Activated T-helper 1 cell treated with Interleukin-2 at 50 U/mL for 16 hours (primary cell): ENCODE data around the gene CCDC60.

Experiments used
- DNase-seq: peaks from one replicate; pipeline ENCODE4 v3.0.0-alpha.2; 2020; ENCODE audit warnings: low read depth

CCDC60 gene, protein sequence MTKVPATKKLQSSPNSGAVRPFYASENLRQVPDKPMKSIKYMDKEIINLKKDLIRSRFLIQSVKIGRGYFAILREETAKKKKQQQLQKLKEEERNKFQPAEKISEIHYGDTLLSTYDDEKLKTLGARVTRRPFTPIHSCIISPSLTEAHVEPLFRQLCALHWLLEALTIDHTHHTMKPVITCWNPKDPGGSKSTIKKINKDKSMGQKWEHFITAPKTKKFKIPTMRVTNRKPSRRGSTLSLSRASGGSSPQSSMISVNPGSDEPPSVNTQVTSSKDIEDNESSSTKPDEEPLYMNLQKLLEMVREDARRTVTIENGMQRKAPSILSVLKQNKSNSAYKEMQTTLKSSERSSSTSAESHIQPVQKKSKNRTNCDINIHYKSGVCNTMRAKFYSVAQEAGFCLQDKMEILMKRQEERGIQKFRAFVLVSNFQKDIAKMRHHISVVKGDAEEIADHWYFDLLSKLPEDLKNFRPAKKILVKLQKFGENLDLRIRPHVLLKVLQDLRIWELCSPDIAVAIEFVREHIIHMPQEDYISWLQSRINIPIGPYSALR

DNA sequence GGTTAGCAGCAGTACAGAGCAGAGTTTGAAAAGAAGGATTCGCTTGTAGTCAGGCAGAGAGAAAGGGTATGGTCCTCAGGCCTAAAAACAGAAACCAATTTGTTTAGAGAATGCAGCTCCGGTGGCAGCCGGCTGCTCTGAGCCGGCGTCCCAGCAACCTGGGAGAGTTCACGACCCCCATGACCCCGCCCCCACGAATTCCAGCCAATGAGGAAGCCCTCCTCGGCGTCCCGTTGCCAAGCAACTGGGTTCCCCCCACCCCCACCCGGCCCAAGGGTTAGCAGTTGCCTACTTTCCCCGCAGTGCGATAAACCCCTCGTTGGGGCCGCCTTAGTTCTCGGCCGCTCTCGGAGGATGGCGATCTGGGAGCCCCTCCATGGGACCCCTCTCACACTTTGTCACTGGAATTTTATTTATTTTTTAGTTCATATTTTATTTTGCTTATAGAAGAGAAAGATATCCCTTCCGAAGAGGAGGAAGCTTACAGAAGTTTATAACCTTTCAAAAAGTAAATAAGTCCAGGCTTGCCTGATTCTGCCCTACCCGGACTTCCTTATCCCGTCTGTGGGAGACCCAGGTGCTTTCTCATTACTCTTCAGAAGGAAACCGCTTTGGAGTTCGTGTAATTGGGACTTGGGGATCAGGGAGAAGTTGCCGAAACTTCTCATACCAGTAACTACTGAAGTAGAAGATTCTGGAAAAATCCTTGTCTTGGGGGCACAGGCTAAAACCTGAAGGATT is at the start of gene CCDC60:
Gene CCDC60 (plus strand): TSS at position 300 of the 741 bp plus-strand sequence. CDS start 448 bp downstream, outside the sequence.
- no peak for DNase-seq

DNA sequence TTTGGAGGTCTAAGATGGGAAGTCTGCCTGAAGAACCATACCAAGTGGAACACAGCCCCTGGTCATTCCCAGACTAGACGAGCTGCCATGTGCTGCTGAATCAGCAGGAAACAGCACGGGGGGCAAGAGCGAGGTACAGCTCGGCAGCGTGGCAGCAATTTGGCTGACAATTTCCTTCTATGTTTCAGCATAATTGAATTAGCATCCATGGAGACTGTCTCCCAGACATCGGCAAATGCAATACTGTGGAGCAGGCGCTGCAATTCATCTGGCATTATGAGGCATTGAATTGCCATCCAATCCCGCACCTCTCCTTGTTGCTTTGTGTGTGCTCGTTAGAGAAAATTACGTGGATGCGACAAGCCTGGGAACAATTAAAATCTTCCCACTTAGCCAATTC is 46.0 kb upstream of the CCDC60 start:
- no peak for DNase-seq

DNA sequence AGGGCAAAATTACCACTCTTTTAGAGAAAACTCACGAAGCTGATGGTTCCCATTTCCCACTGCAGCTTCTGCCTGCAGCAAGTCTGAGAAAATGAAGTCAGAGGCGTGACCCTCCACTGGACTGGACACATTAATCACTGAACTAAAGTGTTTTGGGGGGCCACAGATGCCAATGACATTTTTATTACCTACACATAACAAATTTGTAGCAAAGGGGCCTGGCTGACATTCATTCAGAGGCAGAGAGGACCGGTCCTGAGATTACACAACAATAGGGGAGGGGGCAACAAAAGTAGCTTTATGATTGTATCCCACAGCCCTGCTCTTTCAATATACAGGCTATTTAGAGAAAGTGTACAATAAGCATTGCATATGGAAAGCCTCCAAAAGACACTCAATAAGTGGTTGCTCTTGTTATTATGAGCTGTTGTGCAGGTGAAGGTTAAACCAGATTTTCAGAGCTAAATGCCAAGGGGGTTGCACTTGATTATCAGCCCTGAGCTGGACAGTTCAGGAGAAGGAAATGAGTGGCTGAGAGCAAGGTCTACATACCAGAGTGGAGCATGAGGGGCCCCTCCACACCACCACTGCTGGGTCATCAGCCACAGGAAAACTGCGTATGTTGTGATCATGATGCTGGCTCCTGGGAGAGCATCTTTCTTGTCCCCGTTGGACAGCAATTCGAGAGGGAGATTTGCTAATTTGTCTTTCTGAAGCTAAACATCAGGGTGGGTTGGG is 41.5 kb upstream of the CCDC60 start:
- no peak for DNase-seq

DNA sequence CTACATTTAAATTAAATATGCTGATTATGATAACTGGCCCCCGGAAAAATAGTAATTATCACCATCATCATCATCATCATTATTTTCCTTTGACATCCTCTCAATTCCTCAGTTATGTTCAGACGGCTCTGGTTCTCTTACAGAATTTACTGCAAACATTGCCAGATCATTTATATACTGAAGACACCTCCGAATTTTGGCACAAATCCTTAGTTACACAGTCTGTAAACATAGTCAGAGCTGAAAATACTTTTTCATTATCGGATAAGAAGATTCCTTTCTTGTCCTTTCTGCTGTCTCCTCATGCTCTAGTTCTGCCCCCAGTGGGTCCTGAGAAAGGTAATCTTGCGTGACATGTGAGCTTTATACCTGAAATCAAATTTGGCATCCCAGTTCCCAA is 40.3 kb upstream of the CCDC60 start:
- DNase-seq, result no peak

DNA sequence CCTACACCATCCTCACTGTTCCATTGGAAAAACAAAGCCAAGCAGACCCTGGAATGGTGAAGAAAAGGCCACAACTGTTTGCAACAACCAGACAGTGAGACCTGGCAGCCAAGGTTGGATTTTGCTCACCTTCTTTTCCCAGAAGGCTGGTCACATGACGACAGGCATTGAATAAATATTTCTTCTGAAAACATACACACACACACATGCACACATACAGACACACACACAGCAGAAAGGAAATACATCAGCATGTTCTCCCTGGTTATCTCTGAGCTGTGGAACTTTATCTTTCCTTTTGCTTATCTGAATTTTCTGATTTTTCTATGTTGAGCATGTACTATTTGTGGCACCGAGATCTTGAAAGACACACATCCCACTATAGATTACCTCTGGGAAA is 38.0 kb upstream of the CCDC60 start:
- DNase-seq, result no peak

DNA sequence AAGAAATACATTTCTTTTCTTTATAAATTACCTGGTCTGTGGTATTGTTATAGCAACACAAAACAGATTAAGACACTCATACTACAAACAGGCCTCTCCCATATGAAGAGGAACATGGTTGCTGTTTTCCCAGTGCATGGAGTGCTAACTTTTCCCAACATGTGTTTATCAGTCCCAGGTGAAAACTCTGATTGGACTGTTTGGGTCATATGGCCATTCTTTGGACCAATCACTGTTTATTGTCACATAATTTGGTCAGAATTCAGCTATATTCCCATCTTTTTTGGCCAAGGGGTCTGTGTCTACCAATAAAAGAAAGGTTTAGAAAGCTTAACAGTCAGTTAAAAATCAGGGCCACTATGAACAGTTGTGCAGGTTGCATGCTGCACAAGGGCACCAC is 35.4 kb upstream of the CCDC60 start:
- DNase-seq, result no peak

DNA sequence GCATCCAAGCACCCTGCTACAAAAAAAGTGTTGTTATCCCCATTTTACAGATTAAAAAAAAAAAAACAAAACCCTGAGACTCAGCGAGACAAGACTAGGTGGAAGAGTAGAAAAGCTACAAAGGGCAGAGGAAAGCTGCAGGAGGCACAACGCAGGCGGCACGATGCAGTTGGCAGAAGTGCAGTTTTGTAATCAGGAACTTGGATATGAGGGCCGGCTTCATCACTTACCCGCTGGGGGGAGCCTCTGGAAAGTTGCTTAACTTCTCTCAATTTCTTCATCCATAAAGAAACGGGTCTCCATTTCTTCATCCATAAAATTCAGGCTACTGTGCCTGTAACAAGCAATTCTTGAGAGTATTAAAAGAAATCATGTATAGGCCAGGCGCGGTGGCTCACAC is 33.1 kb upstream of the CCDC60 start:
- no peak for DNase-seq

DNA sequence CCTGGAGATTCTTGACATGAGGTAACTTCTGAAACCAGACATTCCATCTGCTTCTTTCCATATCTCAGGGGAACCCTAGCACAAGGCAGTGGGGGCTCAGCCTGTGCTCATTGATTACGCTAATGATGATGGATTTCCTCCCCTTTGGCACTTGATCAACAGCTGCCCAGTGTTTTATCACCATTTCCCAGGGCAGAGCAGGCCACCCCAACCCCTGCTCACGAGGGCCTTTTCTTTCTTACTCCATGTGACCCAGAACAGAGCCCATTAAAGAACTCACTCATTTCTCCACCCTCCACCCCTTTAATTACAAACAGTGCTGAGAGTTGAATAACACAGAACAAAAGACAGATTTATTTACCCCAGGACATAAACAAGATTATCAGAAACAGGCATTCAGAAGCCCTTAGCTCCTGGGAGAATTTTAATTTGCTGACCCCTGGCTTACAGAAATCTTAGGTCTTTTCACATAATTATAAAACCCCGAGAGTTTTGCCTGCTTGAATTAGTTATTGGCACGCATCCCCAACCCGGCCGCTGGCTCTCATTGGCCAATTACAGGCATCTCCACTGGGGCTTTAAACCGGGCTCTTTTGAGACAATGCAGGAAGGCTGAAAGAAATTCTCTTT is 32.0 kb upstream of the CCDC60 start:
- DNase-seq, result no peak

DNA sequence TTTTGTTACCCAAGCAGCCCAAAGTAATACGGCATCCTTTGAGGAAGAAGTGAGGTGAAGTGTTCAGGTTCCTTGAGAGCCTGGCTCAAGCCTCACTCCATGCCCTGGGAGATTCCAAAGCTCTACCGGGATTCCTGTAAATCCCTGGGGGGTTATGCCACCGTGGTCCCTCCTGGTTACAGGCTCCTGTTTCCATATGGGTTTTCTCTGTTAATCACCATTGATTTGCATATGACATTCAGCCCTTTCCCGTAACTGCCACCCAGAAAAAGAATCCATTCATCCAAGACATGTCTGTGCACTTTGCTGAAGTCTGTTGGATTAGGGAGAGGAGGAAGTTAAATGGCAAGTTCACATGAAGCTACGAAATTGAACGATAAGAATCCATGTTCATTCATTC is 27.9 kb upstream of the CCDC60 start:
- no peak for DNase-seq

DNA sequence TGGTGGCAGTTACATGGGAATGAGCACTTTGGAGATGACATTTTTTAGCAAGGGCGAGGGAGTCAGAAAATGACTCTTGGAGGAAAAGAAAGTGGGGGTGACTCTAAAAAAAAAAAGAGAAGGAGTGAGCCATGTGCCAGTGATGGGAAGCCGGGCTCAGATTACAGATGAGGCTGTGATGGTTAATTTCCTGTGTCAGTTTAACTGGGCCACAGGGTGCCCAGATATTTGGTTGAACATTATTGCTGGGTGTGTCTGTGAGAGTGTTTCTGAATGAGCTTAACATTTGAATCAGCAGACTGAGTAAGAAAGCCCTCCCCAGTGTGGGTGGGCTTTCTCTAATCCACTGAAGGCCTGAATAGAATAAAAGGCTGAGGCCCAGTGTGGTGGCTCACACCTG is 26.8 kb upstream of the CCDC60 start:
- DNase-seq, result no peak

DNA sequence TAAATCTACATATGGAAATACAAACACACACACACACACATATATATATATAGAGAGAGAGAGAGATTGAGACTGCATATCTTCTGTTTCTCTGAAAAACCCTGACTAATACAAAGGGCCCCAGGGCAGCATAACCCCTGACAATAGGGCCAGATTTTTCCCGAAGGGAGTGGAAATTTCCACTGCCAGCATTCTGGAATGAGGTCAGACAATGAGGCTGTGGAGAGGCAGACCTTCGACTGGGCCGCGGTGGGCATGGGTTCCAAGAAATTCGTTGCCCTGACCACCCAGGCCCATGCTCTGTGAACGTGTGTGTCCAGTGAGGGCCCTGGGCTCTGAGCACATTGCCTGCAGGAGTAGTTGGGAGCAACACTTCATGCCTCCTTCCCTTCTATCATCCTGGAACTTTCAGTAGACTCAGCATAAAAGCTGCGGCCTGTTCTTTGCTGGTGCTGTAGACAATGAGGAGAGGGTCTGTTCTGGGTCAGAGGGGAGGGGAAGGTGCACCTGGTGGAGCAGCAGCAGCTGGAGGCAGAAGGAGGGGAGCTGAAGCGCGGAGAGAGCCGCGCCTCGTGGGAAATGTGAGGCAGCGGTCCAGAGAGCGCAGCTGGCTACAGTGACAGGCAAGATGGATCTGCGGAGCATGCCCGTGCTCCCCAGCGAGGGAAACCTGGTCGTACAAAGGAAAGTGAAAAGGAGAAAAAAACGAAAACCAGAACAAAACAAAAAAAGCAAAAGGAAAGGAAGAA is 25.6 kb upstream of the CCDC60 start:
- DNase-seq, result no peak

DNA sequence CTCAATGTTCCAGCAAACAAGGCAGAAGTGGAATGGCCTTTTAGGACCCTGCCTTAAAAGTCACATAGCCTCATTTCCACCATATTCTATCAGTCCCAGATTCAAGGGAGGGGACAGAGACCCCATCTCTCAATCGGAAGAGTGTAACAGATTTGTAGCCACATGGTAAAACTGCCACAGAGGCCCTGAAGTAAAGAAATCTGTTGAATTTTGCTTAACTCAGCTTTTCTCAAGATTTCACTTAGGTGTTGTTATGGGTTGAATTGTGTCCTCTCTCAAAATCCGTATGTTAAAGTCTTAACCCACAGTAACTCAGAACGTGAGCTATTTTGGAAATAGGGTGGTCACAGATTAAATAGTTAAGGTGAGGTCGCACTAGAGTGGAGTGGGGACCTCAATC is 22.7 kb upstream of the CCDC60 start:
- no peak for DNase-seq

DNA sequence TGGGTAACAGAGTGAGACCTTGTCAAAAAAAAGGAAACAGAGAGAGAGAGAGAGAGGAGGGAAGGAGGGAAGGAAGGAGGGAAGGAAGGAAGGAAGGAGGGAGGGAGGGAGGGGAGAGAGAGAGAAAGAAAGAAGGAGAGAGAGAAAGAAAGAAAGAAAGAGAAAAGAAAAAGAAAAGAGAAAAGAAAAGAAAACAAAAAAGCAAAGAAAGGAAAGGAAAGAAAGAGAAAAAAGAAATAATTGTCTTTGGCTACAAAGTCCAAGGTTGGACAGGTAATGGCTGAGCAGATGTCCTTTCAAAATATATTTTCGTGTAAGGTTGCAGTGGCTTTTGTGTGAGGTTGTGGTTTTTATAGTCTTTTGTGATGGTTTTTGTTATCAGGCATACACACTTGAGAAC is 21.6 kb upstream of the CCDC60 start:
- DNase-seq, result no peak

DNA sequence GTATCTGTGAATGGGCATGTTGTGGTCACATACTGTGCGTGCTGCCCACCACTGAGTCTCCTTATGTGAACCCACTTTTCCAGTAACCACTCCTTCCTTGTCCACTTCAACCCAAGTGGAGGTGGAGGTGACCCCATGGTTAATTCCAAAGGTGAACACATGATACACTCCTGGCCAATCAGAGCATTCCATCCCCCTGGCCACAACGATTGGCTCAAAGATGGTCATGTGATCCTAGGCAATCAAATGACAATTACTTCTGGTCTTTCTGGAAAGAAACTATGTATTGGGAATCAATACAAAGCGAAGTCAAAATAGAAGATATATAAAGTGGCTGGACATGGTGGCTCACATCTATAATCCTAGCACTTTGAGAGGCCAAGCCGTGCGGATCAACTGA is 20.2 kb upstream of the CCDC60 start:
- no peak for DNase-seq

DNA sequence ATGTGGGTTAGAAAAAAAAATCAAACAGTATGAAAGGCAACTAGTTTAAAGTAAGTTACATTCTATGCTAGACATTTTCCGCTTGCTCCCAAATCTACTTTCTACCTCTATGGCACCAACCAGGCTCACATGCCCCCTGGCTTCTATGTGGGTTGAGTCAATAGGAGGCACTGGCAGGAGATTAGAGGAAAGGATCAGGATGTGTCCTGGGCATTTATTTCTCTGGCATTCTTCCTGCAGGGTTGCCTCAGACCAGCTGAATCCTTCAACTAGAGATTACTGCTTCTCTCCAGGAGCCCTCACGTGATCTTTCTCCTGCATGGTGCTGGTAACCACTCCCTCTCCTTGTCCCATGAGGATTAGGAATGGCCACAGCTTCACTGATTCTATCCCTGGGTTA is 14.9 kb upstream of the CCDC60 start:
- DNase-seq, result no peak

DNA sequence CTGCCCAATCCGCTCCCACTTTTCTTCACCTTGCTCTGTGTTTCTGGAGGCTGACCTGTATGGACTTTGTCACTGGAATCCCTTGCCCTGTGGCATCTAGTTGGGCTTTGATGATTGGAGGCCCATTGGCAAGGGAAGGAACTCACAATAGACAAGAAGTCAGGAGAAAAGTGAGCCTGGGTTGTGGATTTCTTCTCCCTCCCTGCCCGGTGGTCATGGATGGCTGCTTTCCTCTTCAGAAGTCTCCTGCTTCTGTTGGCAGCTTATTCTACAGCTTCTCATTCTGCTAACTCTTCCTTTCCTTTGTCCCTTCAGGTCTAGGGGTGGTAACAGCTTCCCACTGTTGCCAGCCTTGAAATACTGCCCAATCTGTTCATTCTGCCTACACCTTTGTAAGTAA is 13.9 kb upstream of the CCDC60 start:
- DNase-seq, result no peak

DNA sequence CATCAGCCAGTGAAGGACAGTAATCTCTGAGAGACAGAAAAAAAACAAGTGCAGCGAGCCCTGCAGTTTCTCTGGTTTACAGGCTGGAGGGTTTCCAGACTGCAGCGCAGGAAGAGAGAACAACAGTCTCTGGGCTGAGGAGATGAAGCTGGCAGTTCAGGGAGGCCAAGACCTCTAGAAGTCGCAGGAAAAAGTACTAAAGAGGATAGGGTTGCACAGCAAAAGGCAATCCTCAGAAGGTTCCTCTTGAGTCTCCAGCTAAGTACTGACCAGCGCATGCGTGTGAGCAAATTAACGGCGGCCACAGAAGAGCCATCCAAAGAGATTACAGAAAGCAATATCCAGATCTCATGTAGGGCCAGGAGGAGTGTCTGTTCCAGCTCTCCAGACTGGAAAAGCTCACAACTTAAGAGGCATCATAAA is 12.2 kb upstream of the CCDC60 start:
- no peak for DNase-seq

DNA sequence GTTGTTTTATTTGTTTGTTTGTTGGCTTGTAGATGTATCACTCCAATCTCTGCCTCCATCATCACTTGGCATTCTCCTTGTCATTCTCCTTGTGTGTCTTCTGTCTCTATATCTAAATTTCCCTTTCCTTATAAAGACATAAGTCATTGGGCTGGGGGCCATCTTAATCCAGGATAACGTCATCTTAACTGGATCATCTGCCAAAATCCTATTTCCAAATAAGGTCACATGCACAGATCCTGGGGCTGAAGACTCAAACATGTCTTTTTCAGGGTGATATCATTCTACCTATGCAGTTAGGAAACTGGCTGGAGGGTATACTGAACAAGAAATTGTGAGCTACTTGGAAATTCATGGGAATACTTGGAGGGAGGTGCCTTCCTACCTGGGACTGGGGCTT is 8.7 kb upstream of the CCDC60 start:
- no peak for DNase-seq

DNA sequence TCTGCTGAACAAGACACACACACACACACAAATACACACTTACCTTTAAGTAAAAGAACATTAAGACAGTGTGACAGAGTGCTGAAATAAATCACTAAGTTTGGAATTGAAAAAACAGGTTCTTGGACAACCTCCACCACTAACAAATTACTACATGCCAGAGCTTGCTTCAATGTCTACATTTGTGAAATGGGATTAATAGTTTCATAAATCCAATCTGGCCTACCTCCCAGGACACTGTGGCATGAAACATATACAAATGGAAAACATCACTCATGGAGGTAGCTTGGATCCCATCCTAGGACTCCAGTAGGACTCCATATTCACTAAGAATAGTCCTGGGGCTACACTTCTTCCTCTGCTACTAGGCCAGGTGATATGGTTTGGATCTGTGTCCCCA is 8.2 kb upstream of the CCDC60 start:
- DNase-seq, result no peak

DNA sequence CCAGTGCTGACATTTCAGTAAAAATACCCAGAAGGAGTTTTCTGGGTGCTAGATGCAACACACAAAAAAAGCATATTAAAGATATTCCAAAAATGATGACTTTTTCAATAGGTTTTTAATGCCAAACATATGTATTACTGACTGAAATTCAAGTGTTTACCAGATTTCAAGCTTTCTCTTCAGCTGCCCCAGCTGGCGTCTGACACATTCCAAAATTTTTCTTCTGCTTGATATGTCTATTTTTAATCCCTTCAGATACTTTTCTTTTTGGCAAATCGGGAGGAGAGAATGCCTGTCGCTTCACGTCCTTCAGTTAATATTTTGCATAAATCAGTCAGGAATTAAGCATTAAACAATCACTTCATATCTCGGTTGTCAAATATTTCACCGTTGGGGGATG is 7.1 kb upstream of the CCDC60 start:
- DNase-seq, result no peak

DNA sequence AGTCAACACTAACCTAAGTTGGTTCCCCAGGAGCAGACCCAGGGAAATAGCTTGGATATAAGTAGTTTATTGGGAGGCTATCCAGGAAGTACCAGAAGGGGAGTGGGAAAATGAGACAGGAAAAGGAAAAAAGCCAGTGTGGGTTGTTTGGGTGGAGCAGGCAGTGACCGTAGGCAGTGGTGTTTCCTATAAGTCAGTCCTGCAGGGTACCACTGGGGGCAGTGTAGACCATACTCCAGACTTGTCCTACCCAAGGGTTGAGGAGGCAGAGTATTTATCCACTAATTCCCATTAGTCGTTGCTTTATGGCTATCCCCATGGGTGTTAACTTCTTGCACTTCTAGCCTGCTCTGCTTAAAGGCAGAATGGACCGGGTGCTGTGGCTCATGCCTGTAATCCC is 6.4 kb upstream of the CCDC60 start:
- DNase-seq, result no peak
